DMS114 treated with DMSO at 0.1 percent for 48 hours (cell line): ENCODE measurements around the gene ERAP2.
A peak's percentile ranks its signal among the peaks of the same experiment; 100 is the strongest.
"Not testable (repeated sequence)": the region's sequence is repeated elsewhere in the genome, so short reads cannot be mapped to it uniquely, and the experiment has no call there.

ENCODE experiments used
- DNase-seq: peaks from one replicate; lab custom pipeline; 2025; ENCODE audit not compliant: unreplicated experiment; lab: John Stamatoyannopoulos, UW

The ERAP2 gene, protein sequence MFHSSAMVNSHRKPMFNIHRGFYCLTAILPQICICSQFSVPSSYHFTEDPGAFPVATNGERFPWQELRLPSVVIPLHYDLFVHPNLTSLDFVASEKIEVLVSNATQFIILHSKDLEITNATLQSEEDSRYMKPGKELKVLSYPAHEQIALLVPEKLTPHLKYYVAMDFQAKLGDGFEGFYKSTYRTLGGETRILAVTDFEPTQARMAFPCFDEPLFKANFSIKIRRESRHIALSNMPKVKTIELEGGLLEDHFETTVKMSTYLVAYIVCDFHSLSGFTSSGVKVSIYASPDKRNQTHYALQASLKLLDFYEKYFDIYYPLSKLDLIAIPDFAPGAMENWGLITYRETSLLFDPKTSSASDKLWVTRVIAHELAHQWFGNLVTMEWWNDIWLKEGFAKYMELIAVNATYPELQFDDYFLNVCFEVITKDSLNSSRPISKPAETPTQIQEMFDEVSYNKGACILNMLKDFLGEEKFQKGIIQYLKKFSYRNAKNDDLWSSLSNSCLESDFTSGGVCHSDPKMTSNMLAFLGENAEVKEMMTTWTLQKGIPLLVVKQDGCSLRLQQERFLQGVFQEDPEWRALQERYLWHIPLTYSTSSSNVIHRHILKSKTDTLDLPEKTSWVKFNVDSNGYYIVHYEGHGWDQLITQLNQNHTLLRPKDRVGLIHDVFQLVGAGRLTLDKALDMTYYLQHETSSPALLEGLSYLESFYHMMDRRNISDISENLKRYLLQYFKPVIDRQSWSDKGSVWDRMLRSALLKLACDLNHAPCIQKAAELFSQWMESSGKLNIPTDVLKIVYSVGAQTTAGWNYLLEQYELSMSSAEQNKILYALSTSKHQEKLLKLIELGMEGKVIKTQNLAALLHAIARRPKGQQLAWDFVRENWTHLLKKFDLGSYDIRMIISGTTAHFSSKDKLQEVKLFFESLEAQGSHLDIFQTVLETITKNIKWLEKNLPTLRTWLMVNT

DNA sequence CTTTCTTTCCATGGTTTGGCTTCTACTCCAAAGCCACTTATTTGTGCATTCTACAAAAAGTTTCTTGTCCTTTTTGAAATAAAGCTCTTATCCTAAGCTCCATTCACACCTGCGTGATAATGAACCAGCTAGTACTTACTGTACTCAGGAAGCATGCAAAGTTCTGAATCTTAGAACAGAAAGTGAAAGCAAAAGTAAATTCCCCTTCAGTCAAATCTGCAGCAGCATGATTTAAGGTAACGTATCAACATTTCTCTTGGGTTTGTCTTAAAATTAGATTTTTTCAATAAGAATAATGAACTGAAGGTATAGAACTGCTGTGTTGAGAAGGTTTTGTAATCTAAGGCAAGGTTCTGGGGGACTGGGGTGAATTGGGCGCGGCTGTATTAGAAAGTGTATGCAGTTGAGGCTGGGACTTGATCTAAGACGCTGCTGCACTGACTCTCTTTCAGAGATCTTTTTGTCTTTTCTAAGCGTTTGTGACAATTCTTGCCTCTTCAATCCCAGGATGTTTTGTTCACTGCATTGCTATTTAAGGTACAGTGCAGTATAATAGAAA lies at the start of gene ERAP2:
TSS of gene ERAP2 (plus strand) at position 209 of the 559 bp plus-strand sequence. CDS start 3,186 bp downstream, outside the sequence.
- DNase-seq = peak; percentile 45

DNA sequence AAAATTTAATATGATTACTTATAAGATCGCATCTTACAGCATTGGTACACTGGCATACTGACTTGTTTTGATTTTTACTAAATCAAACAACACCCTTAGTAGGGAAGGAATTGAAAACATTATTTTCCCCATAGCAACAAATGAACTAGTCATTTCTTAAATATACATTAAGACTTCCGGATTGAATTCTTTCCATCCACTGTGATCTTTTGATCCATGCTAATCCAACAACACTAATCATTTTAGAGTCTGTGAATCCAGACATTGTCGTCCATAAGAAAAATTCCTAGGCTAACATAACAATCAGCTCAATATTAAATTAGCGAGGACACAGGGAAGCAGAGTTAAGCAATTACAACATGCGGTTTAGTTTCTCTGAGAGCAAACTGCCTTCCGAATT lies 47.0 kb upstream of the ERAP2 start:
- DNase-seq = no peak

DNA sequence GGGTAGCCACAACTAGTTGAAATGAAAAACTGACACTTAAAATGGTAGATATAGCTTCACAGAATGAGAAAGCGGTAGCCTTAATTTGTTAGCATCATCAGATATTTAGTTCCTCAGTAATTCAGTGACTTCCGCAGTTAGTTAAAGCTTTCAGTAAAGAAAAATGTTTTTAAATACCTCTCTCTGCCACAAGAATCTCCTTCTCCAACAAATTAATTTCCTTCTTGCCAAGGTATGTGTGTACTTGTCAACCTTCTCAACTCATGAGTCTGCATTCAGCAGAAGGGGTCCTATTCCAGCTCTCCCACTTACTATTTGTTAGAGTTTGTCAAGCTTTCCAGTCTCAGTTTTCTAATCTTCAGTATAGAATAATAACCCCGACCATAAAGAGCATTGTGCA lies 42.3 kb upstream of the ERAP2 start:
- no peak for DNase-seq

DNA sequence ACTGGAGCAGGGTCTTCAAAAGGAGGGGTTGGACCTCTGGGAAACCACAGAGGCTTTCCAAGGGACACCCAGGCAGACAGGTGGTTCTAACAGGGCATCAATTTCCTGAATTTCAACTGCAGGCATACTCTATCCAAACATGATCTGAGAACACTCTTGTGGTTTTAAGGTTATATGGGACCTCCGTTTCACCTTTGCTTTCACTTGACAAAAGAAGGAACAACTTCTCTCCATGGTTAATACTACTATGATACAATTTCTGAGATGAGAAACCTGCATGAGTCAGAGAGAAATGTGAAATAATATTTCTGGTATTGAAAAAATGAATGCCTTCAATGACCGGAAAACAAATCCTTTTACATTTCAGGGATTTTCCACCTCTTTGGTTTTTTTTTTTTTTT lies 40.5 kb upstream of the ERAP2 start:
- no peak for DNase-seq

DNA sequence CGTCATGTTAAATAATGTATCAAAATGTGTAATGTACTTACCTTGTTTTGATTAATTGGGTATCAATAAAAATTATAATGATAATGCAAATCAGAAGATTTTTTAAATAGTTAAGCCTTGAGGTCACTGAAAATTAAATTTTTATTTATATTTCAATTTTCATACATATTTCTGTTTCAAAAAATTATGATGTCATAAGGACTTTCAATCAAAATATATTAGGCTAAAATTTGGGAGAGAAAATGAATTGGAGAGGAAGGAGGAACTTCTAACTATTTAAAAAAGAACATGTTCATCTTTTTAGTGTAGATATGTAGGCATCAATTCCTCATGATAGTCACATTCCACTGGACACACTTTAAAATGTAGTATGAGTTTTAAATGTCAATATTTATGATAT lies 39.5 kb upstream of the ERAP2 start:
- DNase-seq = no peak

DNA sequence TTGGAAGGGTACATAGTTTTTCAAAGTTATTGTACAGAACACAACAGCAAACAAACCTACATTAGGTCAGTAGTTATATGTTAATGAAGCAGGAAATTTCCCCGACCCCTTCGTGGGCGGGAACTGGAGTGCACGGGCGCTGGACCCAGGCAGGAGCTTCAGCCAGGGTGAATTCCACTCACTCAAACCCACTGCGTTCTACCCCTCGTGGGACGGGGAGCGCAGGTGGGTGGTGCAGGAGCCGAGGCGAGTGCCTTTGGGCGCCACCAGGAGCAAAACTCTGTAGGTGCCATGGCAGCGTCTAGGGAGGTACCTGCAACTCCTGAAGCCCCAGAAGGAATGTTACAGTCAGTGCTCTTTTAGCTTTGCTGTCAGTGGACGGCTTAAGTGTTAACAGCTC lies 39.0 kb upstream of the ERAP2 start:
- DNase-seq = no peak

DNA sequence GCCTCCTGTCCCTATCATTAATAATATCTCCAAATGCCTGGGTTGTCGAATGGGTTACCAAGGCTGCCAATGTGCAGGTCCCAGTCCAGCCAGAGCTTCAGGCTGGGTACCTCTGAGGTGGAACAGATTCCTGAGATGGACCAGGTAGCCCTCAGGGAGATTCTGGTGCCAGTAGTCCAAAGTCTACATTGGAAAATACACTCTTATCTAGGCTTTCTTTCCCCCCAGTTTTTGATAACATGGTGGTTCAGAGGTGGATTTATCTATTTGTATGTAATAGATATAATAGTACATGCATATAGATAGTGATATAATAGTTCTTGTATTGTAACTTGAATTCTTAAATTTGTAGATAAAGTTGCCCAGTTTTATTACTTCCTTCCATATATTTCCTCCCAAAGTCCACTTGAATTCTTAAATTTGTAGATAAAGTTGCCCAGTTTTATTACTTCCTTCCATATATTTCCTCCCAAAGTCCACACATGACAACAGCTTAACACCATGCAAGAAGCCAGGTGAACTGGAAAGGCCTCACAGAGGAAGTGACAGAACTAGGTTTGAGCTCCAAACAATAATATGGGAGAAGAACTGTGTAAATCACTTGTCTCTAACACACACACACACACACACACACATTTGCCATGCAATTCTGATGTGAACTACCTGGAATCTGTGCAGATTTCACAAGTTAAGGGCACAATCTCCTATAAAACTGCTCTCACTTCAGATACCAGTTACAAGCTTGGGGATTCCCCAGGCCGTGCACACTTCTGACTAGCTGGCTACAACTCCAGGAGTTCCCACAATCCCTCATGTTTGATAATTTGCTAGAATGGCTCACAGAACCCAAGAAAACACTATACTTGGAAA lies 37.9 kb upstream of the ERAP2 start:
- no peak for DNase-seq

DNA sequence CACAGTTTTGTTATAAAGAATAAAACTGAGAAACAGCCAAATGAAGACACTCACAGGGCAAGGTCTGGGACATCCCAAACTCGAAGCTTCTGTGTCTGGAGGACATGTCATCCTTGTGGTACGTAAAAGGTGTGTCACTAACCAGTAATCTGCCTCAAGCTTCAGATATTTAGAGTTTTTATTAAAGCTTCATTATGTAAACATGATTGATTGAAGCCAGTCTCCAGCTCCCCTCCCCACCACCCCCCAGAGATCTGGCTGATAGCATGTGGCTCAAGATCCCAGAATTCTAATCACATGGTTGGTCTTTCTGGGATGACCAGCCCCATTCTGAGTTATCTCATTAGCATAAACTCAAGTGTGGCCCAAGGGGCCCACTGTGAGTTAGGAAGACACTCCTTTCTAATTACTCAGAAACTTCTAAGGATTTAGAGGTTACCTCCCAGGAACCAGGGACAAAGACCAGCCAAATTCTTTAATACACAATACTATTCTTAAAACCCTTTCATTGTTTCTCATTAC lies 37.2 kb upstream of the ERAP2 start:
- DNase-seq = no peak

DNA sequence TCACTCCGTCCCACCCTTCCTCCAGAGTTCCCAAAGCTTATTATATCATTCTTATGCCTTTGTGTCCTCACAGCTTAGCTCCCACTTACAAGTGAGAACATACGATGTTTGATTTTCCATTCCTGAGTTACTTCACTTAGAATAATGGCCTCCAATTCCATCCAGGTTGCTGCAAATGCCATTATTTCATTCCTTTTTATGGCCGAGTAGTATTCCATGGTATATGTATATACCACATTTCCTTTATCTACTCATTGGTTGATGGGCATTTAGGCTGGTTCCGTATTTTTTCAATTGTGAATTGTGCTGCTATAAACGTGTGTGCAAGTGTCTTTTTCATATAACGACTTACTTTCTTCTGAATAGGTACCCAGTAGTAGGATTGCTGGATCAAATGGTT lies 34.4 kb upstream of the ERAP2 start:
- not testable (repeated sequence) for DNase-seq

DNA sequence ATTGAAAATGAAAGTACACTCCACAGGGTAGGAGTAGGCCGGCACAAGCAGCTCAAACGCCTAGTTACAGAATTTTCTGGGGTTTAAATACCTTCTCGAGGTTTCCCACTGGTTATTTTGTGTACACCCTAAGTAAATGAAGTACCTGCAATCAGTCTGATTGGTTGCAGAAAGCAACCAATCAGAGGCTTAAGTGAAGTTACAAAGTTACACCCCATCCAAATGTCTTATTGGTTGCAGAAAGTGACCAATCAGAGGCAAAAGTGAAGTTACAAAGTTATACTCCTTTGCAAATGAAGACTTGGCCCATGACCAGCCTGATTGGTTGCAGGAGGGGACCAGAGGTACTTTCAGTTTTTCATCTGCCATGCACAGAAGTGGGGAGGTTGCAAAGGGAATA lies 33.2 kb upstream of the ERAP2 start:
- no peak for DNase-seq

DNA sequence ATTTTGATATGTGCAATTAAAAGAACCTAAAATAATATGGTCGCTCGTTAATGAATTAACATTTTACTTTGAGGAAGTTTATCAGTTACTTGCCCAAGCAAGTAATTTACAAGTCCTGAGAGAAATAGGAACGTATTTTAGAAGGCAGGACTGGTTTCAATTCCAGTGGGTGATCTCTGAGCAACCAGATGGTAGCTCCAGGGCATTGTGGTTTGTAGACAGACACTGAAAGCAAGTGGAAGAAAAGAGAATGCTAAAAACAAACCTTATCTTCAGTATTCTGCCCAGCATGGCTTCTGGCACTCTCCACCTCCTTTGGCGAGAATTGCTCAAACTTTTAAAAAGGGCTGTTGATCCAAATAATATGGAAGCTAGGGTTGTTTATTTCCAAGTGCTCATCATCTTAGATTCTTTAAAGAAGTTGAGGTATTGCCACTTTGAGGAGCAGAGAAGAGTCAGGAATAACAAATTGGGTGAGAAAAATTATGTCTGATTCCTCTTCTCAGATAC lies 31.8 kb upstream of the ERAP2 start:
- DNase-seq = no peak

DNA sequence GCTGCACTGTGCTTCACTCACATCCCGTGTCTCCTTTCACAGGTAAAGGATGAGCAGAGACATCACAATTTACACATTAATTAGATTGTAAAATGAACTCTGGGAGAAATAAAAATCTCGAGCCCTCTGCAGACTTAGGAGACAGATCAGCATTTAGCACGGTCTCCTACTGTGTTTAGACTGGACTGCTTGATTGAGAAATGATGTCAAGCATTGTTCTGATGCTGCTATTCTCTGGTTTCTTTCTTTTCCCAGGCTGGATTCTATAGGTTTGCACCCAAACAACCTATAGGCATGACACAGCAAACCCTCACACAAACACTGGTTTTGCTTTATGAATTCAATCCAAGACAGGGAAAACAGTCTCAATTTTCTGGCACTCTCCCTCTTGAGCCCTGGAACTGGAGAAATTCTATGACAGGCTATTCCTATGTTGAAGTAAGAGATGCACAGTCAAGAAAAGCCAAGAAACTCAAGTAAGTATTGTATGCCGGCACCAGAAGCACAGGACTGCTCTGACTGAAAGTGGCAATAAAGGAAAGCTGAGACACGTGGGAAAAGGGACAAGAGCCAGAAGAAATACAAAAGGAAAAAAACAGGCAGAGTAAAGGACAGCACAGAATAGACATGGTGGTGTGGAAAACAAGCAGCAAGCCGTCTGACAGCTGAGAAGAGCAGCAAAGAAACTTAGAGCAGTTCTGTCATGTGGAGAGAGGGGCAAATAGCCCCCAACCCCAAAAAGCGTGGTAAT lies 24.8 kb upstream of the ERAP2 start:
- no peak for DNase-seq

DNA sequence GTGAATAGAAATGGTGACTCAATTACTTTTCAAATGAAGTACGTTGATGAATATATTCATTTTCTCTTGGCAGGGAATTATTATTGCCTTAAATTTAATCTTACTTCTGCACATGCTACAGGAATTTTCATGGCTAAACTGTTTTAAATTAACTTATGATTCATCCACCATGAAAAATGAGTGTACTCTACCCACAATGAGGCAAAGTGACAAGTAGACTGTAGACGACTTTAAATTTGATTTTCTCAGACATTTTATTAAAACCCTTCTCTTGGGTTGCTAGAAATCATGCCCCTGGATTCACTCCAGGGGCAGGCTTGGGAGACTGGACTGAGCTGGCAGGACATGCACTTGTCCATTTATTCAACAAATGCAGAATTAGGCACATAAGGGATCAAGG lies 23.5 kb upstream of the ERAP2 start:
- DNase-seq = no peak

DNA sequence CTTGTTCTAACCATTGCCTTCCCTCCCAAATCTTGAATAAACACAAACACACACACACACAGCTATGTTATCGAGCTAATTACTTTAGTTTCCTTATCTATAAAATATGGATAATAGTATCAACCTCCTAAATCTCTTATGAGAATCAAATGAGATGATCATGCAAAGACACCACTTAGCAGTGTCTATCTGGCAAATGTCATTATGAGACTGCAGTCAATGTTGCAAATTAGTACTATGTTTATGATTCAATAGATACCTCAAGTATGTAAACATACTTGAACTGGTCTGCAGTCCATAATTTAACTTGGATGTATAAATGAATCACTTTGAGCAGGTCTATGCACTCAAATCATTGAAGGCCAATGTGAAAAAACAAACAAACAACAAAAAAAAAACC lies 22.2 kb upstream of the ERAP2 start:
- no peak for DNase-seq

DNA sequence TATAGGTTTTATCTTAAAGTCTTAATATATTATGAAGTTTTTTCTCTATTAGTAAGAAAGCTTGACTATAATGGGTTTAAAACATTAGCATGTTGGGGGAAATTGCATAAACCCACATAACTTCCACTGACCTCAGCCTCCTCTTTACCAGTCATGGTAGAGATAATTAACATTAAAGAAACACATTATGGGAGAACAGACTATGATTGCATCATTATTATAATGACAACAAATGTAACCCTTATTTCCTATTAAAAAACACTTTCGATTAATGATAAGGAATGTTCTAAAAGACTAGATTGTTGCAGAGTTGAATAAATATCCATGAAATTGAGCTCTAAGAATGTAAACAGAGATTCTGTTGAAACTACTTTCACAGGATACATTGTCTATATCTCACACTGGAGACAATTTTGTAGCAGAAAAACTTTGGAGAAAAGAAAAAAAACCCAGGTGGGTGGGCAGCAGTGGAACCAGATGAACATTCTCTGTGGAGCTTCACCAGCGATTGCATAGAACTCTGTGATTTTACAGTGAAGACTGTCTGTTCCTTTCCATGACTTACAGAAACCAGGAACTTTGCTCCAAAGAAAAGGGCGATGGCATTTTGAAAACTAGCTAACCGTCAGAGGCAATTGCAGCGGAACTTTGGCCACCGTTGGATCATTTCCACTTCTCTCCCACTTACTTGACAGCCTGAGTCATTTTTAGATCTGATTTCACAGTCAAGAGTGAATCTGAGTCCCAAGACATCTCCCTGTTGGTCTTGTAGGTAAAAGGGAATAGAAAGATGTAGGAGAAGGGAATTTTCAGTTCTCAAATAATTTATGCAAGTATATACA lies 21.0 kb upstream of the ERAP2 start:
- DNase-seq = no peak

DNA sequence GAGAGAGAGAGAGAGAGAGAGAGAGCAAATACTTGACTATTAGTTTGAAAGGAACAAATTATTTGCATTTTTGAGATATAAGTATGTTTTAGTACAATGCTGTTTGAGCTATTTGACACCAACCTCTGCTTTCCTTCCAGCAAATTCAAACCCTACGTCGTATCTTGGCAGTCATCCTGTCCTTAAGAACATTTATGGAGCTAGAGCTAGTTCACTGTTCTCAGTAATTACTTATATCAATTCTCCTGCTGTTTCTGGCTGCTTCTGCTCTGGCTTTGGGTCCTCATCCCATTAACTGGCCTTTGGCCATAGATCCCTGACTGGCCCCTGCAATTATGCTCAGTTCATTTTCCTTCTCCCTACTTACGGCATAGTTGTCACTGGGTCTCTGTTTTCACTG lies 19.9 kb upstream of the ERAP2 start:
- DNase-seq = no peak

DNA sequence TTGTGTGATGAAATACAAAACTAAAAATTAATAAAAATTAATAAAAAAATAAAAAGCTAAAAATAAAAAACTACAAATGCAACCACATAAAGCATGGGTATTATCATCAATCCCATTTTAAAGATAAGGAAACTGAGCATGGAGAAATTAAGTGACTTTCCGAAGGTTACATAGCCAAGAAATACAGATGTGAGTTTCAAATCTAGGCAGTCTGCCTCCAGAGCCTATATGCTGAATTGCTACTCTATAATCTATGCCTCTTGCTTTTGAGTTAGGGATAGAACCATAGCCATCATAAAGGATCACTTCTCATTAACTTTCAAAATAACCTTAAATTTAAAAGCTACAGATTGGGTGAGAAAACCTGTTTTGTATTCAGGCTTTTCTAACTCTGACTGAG lies 18.8 kb upstream of the ERAP2 start:
- DNase-seq = no peak

DNA sequence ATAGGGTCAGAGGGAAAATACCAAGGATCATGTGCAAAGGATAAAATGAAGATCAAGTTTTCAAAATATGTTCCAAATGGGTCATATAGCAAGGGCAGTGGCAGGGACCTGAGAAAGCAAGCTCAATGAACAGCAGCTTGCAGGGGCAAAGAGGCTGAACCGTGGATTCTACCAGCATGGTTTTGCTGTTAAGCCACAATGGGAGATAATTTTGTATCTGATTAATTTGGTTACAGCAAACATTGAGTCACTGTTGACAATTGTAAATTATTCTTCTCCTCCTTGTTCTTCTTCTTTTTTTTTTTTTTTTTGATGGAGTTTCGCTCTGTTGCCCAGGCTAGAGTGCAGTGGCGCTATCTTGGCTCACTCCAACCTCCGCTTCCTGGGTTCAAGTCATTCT lies 18.4 kb upstream of the ERAP2 start:
- no peak for DNase-seq

DNA sequence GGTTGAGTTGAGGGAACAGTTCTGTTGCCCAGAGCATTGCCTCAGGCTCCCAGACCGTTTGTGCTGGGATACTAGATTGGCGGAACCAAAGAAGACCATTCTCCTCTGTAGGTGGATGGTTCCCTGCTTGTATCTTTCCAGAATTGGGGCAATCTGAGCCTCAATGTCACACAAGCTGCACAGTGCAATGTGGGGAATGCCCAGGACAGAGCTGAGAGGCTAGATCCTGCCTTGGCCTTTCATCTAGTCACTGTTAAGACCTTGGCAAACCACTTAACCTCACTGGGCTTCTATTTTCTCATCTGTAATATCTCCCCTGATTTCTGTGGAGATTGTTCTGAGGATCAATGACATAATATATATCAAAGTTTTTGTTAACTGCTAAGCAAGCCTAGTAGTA lies 16.9 kb upstream of the ERAP2 start:
- DNase-seq = no peak
